Neutrophil (primary cell): Measurements from ENCODE around the gene DPY19L3.

Experiments used
- H3K27ac ChIP-seq: fragments of 200-600 bp; sonication (generic); 2 replicates; pipeline ENCODE4 v1.5.1; 2016; ENCODE audit warnings: mild to moderate bottlenecking, moderate library complexity
- H3K27me3 ChIP-seq: fragments of 200-600 bp; sonication (generic); 2 replicates; pipeline ENCODE4 v1.6.0; 2016; ENCODE audit warnings: mild to moderate bottlenecking
- H3K36me3 ChIP-seq: fragments of 200-600 bp; sonication (generic); 2 replicates; pipeline ENCODE4 v1.5.1; 2017
- H3K4me1 ChIP-seq, 2 experiments: fragments of 200-600 bp in 1 of 2; sonication (generic) in 1 of 2; 1 replicate in 1 of 2; 2 replicates in 1 of 2; pipeline versions ENCODE4 v1.5.1 to v1.6.1; 2013 to 2016; ENCODE audit warnings: low read depth in 1 of 2, low read length in 1 of 2, mild to moderate bottlenecking in 1 of 2, moderate library complexity in 1 of 2; ENCODE audit not compliant: control insufficient read depth in 1 of 2, insufficient read depth in 1 of 2
- H3K4me3 ChIP-seq, 2 experiments: fragments of 200-600 bp in 1 of 2; sonication (generic) in 1 of 2; 1 replicate in 1 of 2; 2 replicates in 1 of 2; pipeline ENCODE4 v1.5.1; 2013 to 2016; ENCODE audit warnings: low read depth in 1 of 2, low read length in 1 of 2, mild to moderate bottlenecking in 1 of 2, moderate library complexity in 1 of 2
- H3K9me3 ChIP-seq: fragments of 200-600 bp; sonication (generic); 2 replicates; pipeline ENCODE4 v1.5.1; 2016
- CTCF ChIP-seq: fragments of 200-600 bp; sonication (generic); IDR thresholded peaks from 2 replicates; pipeline ENCODE4 v1.5.1; 2016; ENCODE audit warnings: antibody characterized with exemption

Gene DPY19L3

DNA sequence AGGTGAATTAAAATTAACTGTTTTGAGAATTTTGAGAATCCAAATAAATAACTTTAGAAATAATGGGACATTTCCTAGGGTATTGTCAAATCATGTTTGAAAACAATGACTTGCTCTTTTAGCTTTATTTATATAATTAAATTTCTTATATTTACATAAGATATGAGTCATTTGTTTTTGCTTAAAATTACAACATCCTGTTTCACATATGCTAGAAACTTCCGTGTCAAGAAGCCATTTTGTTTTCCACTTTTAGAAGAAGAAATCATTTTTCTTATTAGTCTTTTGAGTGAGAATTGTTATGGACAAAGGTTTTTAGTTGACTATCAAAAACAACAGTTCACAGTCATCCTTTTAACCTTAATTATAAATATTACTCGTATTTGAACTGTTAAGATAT, 48.2 kb downstream of the DPY19L3 start:
- TF ChIP-seq CTCF = no peak
- Histone ChIP-seq H3K27ac (no peak overlapping the region), H3K4me1 (no peaks in the 10 kb centered on the region), H3K9me3 (no peaks in the 10 kb centered on the region), H3K36me3 (peaks cover 34% of the 10 kb centered on the region), H3K4me3 (no peak overlapping the region), H3K27me3 (no peaks in the 10 kb centered on the region)

GRCh38 chr19:32456406-32456805, 50.8 kb downstream of the DPY19L3 start:
- TF ChIP-seq CTCF = no peak
- Histone ChIP-seq H3K36me3 (peaks cover 47% of the 10 kb centered on the region), H3K9me3 (no peaks in the 10 kb centered on the region)

DNA sequence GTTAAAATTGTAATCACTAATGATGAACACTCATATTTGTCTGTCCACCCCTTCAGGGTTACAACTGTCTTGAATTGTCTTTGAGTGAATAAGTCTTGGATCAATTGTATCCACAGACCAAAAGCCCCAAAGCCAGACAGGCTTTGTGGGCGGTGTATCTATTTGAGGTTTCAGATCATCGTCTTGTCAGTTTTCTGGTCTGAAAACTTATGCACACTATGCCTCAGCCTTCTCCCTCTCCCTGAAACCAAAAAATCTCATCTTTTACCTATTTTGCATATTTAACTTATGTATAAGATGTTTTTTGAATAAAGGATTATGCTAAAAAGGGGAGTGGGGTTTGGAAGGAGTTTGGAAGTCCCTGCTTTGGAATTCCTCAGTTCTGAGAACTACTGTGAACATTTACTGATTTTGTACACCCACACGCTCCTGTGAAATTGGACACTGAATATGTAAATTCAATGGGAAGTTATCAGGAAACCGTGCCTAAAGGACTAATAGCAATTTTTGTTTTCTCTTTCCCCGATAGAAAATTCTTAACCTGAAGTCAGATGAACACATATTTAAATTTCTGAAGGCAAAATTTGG, 52.1 kb downstream of the DPY19L3 start:
- H3K9me3 ChIP-seq = no peaks in the 10 kb centered on the region
- H3K27me3 ChIP-seq = no peaks in the 10 kb centered on the region
- no peak overlapping the region for H3K27ac ChIP-seq
- H3K4me3 ChIP-seq = no peak overlapping the region
- no peaks in the 10 kb centered on the region for H3K4me1 ChIP-seq
- peaks cover 51% of the 10 kb centered on the region for H3K36me3 ChIP-seq
- TF ChIP-seq CTCF = no peak

More at GRCh38 chr19:32456406-32456805, 50.8 kb downstream of the DPY19L3 start:
- H3K4me1 ChIP-seq = no peaks in the 10 kb centered on the region
- H3K4me3 ChIP-seq = no peak overlapping the region
- no peaks in the 10 kb centered on the region for H3K27me3 ChIP-seq
- no peak overlapping the region for H3K27ac ChIP-seq

DNA sequence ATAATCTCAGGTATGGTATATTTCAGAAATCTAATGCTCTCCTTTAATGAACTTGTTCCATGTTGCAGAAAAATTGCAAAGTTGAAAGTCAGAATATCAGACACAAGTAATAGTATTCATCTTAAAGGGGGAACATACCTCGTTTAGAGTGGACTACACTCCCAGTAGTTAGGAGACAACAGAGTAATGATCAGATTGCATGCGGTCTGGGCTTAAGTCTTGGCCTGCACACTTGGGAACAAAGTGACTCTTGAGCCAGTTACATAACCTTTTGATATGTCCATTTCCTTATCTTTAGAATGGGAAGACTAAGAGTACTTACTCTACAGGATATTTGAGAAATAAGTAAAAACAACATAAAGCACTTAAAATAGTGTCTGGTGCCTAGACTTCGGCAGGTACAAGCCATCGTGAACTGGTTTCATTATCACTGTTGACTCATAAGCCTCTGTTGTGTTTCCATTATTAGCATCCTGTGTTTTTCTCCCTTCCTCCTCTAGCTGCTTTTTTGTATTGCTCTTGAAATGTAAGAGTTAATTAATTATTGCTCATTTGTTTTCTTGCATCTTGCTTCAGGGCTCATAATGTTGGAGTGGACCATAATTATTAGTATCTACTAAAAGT, 53.0 kb downstream of the DPY19L3 start:
- H3K9me3 ChIP-seq = no peaks in the 10 kb centered on the region
- H3K36me3 ChIP-seq = peaks cover 52% of the 10 kb centered on the region
- H3K4me3 ChIP-seq = no peak overlapping the region
- H3K27ac ChIP-seq = no peak overlapping the region
- no peaks in the 10 kb centered on the region for H3K4me1 ChIP-seq
- H3K27me3 ChIP-seq = no peaks in the 10 kb centered on the region
- no peak for TF ChIP-seq CTCF

DNA sequence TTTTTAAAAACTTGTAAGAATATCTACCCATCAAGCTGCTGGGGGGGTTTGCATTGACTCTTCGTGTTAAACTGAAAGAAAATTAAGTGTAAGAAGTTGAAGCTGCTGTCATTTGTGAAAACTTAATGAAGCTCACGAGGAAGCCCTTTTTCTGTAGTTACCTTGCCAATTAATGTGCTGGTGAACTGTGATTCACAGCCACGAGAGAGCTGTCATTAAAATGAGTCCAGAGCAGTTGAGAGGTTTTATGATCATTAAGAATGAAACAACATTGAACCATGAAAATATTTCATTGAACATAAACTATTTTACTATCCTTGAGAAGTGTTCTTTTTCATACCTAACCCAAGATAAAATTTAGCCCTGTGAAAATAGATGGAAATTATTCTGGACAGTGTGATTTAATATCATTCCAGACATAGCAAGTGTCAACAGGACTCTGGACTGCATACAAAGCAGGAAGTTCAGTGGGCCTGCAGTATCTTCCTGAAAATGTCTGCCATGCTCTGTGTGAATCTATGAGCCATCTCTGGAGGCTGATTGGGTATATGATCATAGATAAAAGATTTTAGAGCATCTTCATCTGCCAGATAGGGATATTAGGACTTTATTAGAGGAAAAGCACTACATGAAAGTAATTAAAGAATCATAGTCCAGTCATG, 53.8 kb downstream of the DPY19L3 start:
- TF ChIP-seq CTCF = no peak
- no peak overlapping the region for H3K27ac ChIP-seq
- H3K36me3 ChIP-seq = peaks cover 58% of the 10 kb centered on the region
- H3K9me3 ChIP-seq = no peaks in the 10 kb centered on the region
- no peaks in the 10 kb centered on the region for H3K27me3 ChIP-seq
- H3K4me3 ChIP-seq = no peak overlapping the region
- H3K4me1 ChIP-seq = no peaks in the 10 kb centered on the region
